Measurements from ENCODE around the gene HDGFL2. TPM values are rescaled to one million over a fixed set of nuclear protein-coding genes. Genes with fewer than 3 reads are reported as not detected.

The HDGFL2 gene
- total and polyA plus RNA-seq, 12 donors: 20.5 to 40.9 (median 28.0) TPM

DNA sequence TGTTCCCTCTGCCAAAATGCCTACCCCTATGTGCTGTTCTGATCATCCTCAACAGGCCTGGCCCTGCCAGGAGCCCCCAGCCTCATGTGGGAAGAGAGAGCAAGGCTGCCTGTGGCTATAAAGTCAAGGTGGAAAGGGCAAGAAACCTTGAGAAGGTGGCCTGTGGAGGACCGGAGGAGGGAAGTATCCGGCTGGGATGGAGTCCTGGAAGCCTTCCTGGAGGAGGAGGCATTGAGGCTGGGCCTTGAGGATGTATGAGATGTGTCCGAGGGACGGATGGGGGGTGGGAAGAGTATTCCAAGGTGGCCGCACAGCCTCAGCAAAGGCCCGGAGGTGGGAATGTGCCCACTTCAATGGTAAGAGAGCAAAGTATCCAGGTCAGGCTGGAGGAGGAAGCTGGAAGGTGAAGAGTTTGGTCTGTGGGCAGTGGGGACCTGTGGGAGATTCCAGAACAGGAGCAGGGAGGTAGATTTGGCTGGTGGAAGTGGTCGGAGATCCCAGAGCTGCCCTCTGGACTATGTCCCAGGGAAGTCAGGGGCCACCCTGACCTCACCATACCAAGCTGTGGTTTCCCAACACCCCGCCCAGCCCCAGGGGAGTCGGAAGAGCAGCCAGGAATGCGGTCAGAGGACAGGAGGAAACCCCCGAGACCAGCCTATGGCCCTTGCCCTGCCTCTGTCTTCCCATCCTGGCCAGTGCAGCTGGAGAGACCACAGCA lies 49.2 kb downstream of the HDGFL2 start:
- Histone ChIP-seq H3K4me1 (peaks cover 9 to 32% (median 19%) of the 10 kb centered on the region in 9 donors), H3K27ac (peak overlapping the region in 1 of 10 donors; percentile 93), H3K9me3 (no peaks in the 10 kb centered on the region), H3K27me3 (no peaks in the 10 kb centered on the region), H3K4me3 (no peak overlapping the region), H3K36me3 (peaks cover 0 to under 1% (median 0%) of the 10 kb centered on the region in 9 donors)
- WGBS, 2 donors: 75 to 84% methylated on average over 11 of the region's 11 CpGs
- DNase-seq (no peak), ATAC-seq (no peak)
- TF ChIP-seq, protein P1, sequence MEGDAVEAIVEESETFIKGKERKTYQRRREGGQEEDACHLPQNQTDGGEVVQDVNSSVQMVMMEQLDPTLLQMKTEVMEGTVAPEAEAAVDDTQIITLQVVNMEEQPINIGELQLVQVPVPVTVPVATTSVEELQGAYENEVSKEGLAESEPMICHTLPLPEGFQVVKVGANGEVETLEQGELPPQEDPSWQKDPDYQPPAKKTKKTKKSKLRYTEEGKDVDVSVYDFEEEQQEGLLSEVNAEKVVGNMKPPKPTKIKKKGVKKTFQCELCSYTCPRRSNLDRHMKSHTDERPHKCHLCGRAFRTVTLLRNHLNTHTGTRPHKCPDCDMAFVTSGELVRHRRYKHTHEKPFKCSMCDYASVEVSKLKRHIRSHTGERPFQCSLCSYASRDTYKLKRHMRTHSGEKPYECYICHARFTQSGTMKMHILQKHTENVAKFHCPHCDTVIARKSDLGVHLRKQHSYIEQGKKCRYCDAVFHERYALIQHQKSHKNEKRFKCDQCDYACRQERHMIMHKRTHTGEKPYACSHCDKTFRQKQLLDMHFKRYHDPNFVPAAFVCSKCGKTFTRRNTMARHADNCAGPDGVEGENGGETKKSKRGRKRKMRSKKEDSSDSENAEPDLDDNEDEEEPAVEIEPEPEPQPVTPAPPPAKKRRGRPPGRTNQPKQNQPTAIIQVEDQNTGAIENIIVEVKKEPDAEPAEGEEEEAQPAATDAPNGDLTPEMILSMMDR (IDR thresholded peaks at IDR 0.05): no peak
- intact Hi-C loops (cut with DNase I): loop anchor here in 3 of 10 donors (10.0 kb wide), 2 partner anchors 247 to 257 kb away; partner anchors contain the start of gene SHD (in 1 of the 3)

DNA sequence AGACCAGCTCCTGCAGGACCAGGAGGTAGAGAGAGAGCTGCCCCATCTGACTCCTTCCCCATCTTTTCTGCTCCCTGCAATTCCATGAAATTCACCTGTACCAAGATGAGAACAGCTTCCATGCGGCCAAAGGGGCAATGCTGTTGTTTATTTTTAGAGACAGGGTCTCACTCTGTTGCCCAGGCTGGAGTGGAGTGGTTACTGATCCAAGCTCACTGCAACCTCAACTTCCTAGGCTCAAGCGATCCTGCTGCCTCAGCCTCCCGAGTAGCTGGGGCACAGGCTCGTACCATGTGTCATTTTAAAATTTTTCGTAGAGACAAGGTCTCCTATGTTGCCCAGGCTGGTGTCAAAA lies 49.8 kb downstream of the HDGFL2 start:
- TF ChIP-seq, protein P1 (IDR thresholded peaks at IDR 0.05): no peak
- Histone ChIP-seq H3K27ac (no peak overlapping the region), H3K4me1 (peaks cover 9 to 27% (median 15%) of the 10 kb centered on the region in 9 donors), H3K9me3 (no peaks in the 10 kb centered on the region), H3K4me3 (no peak overlapping the region), H3K27me3 (no peaks in the 10 kb centered on the region), H3K36me3 (no peaks in the 10 kb centered on the region)
- ATAC-seq (no peak), DNase-seq (no peak)
- intact Hi-C loops (cut with DNase I): loop anchor here in 3 of 10 donors (10.0 kb wide), 2 partner anchors 247 to 257 kb away; partner anchors contain the start of gene SHD (in 1 of the 3)
- 85 to 91% methylated on average over 5 of the region's 5 CpGs for WGBS, 2 donors

DNA sequence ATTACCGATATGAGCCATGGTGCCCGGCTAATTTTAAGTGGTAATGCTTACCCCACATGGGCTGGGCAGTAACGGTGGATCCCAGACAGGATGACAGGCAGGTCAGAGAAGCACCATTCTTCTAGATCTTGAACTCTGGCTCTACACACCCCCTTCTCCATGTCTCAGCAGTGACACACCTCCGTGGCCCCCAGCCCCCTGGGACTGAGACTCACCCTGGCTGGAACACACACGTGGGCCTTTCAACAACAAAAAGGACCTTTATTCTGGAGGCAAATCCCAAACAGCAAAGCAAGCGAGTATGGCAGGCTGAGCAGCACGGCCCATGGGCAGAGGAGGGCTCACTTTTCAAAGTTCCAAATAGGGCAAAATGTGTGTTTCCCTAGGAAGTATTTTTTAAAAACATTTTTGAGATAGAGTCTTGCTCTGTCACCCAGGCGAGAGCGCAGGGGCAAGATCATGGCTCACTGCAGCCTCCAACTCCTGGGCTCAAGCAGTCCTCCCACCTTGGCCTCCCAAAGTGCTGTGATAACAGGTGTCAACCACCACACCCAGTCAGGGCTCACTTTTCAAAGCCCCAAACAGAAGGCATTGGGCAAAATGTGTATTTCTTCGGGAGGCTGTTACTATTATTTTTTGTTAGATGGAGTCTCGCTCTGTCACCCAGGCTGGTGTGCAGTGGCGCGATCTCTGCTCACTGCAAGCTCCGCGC lies 50.4 kb downstream of the HDGFL2 start:
- Histone ChIP-seq H3K4me1 (peaks cover 9 to 27% (median 15%) of the 10 kb centered on the region in 9 donors), H3K9me3 (no peaks in the 10 kb centered on the region), H3K4me3 (no peak overlapping the region), H3K27me3 (no peaks in the 10 kb centered on the region), H3K36me3 (no peaks in the 10 kb centered on the region), H3K27ac (no peak overlapping the region)
- 87 to 89% methylated on average over 15 of the region's 15 CpGs for WGBS, 2 donors
- no peak for ATAC-seq
- intact Hi-C loops (cut with DNase I): loop anchor here in 3 of 10 donors (10.0 kb wide), 2 partner anchors 248 to 258 kb away; partner anchors contain the start of gene SHD (in 1 of the 3)
- TF ChIP-seq, protein P1 (IDR thresholded peaks at IDR 0.05): no peak
- DNase-seq: no peak

DNA sequence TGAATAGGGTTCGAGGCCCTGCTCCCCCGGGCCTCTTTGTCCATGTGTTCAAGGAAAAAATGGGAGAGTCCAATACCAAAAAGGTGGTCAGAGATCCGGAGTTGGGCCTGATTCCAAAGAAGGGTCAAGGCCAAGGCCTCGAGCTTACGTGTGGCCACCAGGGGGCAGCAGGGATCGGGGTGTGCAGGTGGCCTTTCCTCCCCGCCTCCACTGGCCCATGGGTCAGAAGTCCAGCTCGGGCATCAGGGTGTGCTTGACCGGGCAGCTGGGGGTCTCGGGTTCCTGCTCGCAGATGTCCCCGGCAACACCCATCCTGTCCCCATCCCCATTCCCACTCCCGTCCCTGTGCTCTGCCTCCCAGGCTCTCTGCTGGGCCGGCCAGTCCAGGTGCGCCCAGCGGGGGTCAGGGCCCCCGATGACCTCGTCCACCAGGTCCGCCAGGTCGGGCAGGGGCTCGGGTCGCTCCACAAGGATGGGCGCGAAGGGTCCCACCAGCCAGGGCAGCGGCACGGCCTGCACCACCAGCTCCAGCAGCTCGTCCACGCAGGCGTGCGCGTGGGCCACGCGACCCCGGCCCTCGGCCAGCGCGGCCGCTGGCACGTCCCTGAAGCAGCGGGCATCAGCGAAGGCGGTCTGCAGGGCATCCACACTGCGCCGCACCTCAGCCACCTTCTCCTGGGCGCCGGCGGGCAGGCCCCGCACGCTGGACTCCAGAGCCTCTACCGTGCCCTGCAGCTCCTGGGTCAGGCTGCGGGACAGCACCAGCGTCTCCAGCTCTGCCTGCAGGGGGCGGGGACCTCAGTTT lies 51.4 kb downstream of the HDGFL2 start:
- ATAC-seq: peak in 1 of 8 donors; percentile 2
- no peaks in the 10 kb centered on the region for H3K36me3 ChIP-seq
- no peaks in the 10 kb centered on the region for H3K9me3 ChIP-seq
- intact Hi-C loops (cut with DNase I): loop anchor here in 3 of 10 donors (10.0 kb wide), 2 partner anchors 249 to 259 kb away; partner anchors contain the start of gene SHD (in 1 of the 3)
- H3K27ac ChIP-seq: no peak overlapping the region
- peaks cover 8 to 26% (median 14%) of the 10 kb centered on the region in 9 donors for H3K4me1 ChIP-seq
- 77 to 78% methylated on average over 53 of the region's 53 CpGs for WGBS, 2 donors
- TF ChIP-seq, protein P1 (IDR thresholded peaks at IDR 0.05): peak; percentile 41 to 69 (median 65)
- H3K4me3 ChIP-seq: no peak overlapping the region
- DNase-seq: peak in 1 of 2 donors; percentile 60
- no peaks in the 10 kb centered on the region for H3K27me3 ChIP-seq

Data from heart right ventricle (tissue), 16 donors.